GM10266 (cell line): ENCODE results near the gene C17orf50.

Experiments
- DNase-seq: peaks from one replicate; pipeline ENCODE4 v3.0.0; 2012; ENCODE audit errors: extremely low spot score
- CTCF ChIP-seq: IDR thresholded peaks from 2 replicates; pipeline ENCODE4 v1.5.1; 2012; ENCODE audit warnings: mild to moderate bottlenecking, low read depth; ENCODE audit not compliant: control insufficient read depth, insufficient read depth; ENCODE audit errors: missing control alignments

Gene C17orf50

GRCh38 chr17:35757243-35757642 is 3.4 kb upstream of the C17orf50 start:
- DNase-seq, result no peak
- no peak for TF ChIP-seq CTCF

- TF ChIP-seq CTCF, result no peak
- DNase-seq, result no peak
Observed at GRCh38 chr17:35761601-35762000, 914 bp downstream of the C17orf50 start.

GRCh38 chr17:35763767-35764122 is 3.1 kb downstream of the C17orf50 start:
- no peak for TF ChIP-seq CTCF
- DNase-seq, result no peak

- peak; percentile 99 for TF ChIP-seq CTCF
- DNase-seq, result peak; percentile 96
Observed at GRCh38 chr17:35764123-35764991, 3.7 kb downstream of the C17orf50 start.

DNA sequence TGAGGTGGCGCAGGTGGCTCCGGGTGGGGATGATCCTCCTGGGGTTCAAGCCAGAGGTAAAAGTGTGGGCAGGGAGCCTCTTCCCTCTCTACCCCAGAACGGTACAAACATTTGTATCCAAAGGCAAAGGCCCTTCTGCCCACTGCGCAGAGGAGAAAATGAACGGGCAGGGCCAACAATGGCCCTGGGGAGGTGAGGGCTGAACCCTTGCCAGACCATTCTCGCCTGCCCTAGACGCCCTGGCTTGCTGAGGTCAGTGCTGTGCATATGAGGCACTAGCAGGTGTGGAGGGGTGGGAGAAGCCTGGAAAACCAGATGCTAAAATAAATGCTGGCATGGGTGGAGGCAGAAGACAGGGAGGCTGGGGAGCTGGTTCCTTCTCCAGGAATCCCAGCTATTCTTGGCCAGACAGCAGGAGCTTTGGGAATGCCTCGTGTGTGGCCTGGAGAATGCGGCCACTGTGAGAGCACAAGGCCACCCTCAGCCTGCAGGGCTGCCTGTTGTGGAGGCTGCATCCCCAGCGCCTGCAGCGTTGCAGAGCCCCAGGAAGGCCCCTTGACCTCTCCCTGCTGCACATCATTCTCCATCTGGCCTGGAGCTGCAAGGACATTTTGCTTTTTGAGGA is 4.5 kb downstream of the C17orf50 start:
- no peak for TF ChIP-seq CTCF
- no peak for DNase-seq

DNA sequence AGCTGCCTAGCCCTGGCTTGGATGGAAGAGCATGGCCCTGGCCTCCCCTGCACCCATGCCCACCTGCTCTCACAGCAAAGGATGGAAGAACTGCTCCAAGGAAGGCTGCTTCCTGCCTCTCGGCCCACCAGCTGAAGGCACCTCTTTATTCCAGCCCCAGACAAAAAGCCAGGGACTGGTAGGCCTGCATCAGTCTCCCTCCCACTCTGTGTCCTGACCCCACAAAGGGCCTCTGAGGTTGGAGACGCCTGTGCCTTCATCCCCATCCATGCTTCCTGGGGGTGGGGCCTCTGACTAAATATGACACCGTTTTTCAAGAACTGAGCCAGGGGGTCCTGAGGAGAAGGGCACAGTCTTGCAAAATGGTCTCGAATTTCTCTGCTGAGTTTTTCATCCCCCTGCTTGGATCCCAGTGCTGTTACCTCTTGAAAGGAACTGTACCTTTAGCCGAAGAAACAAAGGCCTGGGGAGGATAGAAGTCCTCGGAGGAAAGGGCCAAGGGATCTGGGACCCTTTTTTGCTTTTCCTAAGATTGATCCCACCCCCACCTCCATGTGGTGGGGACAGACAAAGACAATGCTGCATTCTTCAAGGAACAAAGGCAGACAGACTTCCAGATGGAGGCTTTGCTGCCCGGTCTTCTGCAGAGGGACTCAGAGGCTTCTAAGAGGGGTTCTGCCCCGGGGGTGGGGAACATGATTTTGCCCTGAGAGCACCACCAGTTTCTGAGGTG is 5.2 kb downstream of the C17orf50 start:
- TF ChIP-seq CTCF, result no peak
- DNase-seq, result no peak
